ENCODE measurements around the gene EIF6.
"Not testable (repeated sequence)": the region's sequence is repeated elsewhere in the genome, so short reads cannot be mapped to it uniquely, and the experiment has no call there.

The EIF6 gene

GRCh38 chr20:35284267-35284991 is at the start of gene EIF6:
Gene EIF6, minus strand, starts transcription at chr20:35284772. Its CDS starts 285 bp downstream, at chr20:35284487.
- peak; percentile 97 for DNase-seq (ENCODE audit: low spot score)

- DNase-seq (ENCODE audit: low spot score), result no peak
These were observed 49.0 kb upstream of the EIF6 start for GRCh38 chr20:35333606-35334005.

GRCh38 chr20:35332540-35333200 is 48.1 kb upstream of the EIF6 start:
- DNase-seq (ENCODE audit: low spot score), result no peak

GRCh38 chr20:35329435-35330139 is 45.0 kb upstream of the EIF6 start:
- DNase-seq (ENCODE audit: low spot score), result peak; percentile 88

GRCh38 chr20:35328689-35329088 is 44.1 kb upstream of the EIF6 start:
- DNase-seq (ENCODE audit: low spot score), result no peak

- DNase-seq (ENCODE audit: low spot score), result no peak
These were observed 43.6 kb upstream of the EIF6 start for GRCh38 chr20:35328095-35328685.

GRCh38 chr20:35327074-35327976 is 42.8 kb upstream of the EIF6 start:
- DNase-seq (ENCODE audit: low spot score), result no peak

GRCh38 chr20:35326740-35327073 is 42.1 kb upstream of the EIF6 start:
- no peak for DNase-seq (ENCODE audit: low spot score)

GRCh38 chr20:35326021-35326739 is 41.6 kb upstream of the EIF6 start:
- DNase-seq (ENCODE audit: low spot score), result no peak

GRCh38 chr20:35325401-35325800 is 40.8 kb upstream of the EIF6 start:
- DNase-seq (ENCODE audit: low spot score), result no peak

- peak; percentile 91 for DNase-seq (ENCODE audit: low spot score)
These were observed 36.0 kb upstream of the EIF6 start for GRCh38 chr20:35320396-35321126.

GRCh38 chr20:35319871-35320197 is 35.3 kb upstream of the EIF6 start:
- peak; percentile 53 for DNase-seq (ENCODE audit: low spot score)

GRCh38 chr20:35319192-35319870 is 34.8 kb upstream of the EIF6 start:
- peak; percentile 65 for DNase-seq (ENCODE audit: low spot score)

- DNase-seq (ENCODE audit: low spot score), result peak; percentile 93
These were observed 34.1 kb upstream of the EIF6 start for GRCh38 chr20:35318502-35319157.

GRCh38 chr20:35317416-35318210 is 33.0 kb upstream of the EIF6 start:
- DNase-seq (ENCODE audit: low spot score), result no peak

- DNase-seq (ENCODE audit: low spot score), result no peak
These were observed 31.5 kb upstream of the EIF6 start for GRCh38 chr20:35316086-35316485.

GRCh38 chr20:35315632-35316020 is 31.1 kb upstream of the EIF6 start:
- DNase-seq (ENCODE audit: low spot score), result not testable (repeated sequence)

GRCh38 chr20:35314816-35315631 is 30.5 kb upstream of the EIF6 start:
- DNase-seq (ENCODE audit: low spot score), result no peak

Measured in SW480 (cell line).